Adrenal gland (tissue), 5 donors: ENCODE results near the gene KYAT1.

ENCODE experiments used
- CTCF ChIP-seq, 6 experiments: fragments of 450-650 bp in 4 of 6; fragments of 200-600 bp in 2 of 6; sonication (generic) in 1 of 6; IDR thresholded peaks; 1 replicate in 5 of 6; 2 replicates in 1 of 6; pipeline versions ENCODE4 v1.5.1 to v1.8.0; 2016 to 2021; ENCODE audit warnings: antibody characterized with exemption in 6 of 6, mild to moderate bottlenecking in 2 of 6, moderate library complexity in 1 of 6
- POLR2A ChIP-seq, 2 donors: fragments of 450-650 bp; IDR thresholded peaks; one replicate each; pipeline ENCODE4 v1.6.1; 2017; ENCODE audit warnings: antibody characterized with exemption in 2 of 2, mild to moderate bottlenecking in 2 of 2, moderate library complexity in 1 of 2
- donor health status: DM: no; HTN: no; CAD: no.

GRCh38 chr9:128802482-128802881 lies 79.3 kb downstream of the KYAT1 start:
- no peak for TF ChIP-seq CTCF (IDR thresholded peaks at IDR 0.05)
- TF ChIP-seq POLR2A (IDR thresholded peaks at IDR 0.05): no peak
